Adrenal gland (tissue), 5 donors: Measurements from ENCODE around the gene WFDC1.

ENCODE experiments used
- POLR2A ChIP-seq, 2 donors: fragments of 450-650 bp; IDR thresholded peaks; one replicate each; pipeline ENCODE4 v1.6.1; 2017; ENCODE audit warnings: antibody characterized with exemption in 2 of 2, mild to moderate bottlenecking in 2 of 2, moderate library complexity in 1 of 2
- TF ChIP-seq, protein P1 (sequence below), 6 experiments: fragments of 450-650 bp in 4 of 6; fragments of 200-600 bp in 2 of 6; sonication (generic) in 1 of 6; IDR thresholded peaks; 1 replicate in 5 of 6; 2 replicates in 1 of 6; pipeline versions ENCODE4 v1.5.1 to v1.8.0; 2016 to 2021; ENCODE audit warnings: antibody characterized with exemption in 6 of 6, mild to moderate bottlenecking in 2 of 6, moderate library complexity in 1 of 6
- donor health status: DM: no; HTN: no; CAD: no.

- TF ChIP-seq, protein P1, sequence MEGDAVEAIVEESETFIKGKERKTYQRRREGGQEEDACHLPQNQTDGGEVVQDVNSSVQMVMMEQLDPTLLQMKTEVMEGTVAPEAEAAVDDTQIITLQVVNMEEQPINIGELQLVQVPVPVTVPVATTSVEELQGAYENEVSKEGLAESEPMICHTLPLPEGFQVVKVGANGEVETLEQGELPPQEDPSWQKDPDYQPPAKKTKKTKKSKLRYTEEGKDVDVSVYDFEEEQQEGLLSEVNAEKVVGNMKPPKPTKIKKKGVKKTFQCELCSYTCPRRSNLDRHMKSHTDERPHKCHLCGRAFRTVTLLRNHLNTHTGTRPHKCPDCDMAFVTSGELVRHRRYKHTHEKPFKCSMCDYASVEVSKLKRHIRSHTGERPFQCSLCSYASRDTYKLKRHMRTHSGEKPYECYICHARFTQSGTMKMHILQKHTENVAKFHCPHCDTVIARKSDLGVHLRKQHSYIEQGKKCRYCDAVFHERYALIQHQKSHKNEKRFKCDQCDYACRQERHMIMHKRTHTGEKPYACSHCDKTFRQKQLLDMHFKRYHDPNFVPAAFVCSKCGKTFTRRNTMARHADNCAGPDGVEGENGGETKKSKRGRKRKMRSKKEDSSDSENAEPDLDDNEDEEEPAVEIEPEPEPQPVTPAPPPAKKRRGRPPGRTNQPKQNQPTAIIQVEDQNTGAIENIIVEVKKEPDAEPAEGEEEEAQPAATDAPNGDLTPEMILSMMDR (IDR thresholded peaks at IDR 0.05) = no peak
- no peak for TF ChIP-seq POLR2A (IDR thresholded peaks at IDR 0.05)
Observed at GRCh38 chr16:84373907-84374489, 79.3 kb downstream of the WFDC1 start.
